Medulla oblongata (tissue), 1 donor: ENCODE results near the gene SIK2.
A peak's percentile ranks its signal among the peaks of the same experiment; 100 is the strongest.

Experiments
- DNase-seq: peaks from one replicate; pipeline ENCODE4 v3.0.0-alpha.2; 2015; ENCODE audit errors: extremely low spot score

SIK2 gene

GRCh38 chr11:111601979-111602864 lies at the start of gene SIK2:
Gene SIK2 (plus strand): TSS chr11:111602449. CDS start chr11:111602564, 115 bp downstream.
- DNase-seq: peak; percentile 97

- DNase-seq: no peak
Observed at GRCh38 chr11:111554532-111554931, 47.7 kb upstream of the SIK2 start.

GRCh38 chr11:111555255-111555654 lies 47.0 kb upstream of the SIK2 start:
- DNase-seq: no peak

DNA sequence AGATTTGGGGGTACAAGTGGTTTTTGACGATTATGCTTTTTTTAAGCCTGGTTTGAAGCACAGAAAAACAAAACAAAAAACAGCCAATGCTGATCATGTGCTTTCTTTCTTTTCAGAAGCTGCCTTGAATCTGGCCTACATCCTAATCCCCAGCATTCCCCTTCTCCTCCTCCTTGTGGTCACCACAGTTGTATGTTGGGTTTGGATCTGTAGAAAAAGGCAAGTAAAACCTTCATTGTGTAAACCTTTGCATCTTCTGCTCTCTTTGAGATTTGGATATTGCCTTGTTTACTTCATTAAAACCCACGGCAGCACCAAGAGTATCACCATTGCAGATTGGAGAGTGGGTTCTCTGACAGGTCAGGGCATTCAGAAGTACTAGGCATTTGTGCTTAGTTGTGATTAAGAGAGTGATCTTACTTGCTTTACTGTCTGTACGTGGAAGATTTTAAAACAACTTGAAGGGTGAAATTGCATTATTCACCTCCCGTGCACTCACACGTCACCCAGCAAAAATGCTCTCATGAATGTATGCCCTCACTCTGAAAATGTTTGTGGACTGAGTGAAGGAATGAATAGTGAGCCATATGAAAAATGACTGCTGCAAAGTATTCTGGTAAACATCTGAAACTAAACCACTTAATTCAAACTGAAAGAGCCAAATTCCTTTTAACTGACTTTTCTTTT lies 44.7 kb upstream of the SIK2 start:
- DNase-seq: no peak

DNA sequence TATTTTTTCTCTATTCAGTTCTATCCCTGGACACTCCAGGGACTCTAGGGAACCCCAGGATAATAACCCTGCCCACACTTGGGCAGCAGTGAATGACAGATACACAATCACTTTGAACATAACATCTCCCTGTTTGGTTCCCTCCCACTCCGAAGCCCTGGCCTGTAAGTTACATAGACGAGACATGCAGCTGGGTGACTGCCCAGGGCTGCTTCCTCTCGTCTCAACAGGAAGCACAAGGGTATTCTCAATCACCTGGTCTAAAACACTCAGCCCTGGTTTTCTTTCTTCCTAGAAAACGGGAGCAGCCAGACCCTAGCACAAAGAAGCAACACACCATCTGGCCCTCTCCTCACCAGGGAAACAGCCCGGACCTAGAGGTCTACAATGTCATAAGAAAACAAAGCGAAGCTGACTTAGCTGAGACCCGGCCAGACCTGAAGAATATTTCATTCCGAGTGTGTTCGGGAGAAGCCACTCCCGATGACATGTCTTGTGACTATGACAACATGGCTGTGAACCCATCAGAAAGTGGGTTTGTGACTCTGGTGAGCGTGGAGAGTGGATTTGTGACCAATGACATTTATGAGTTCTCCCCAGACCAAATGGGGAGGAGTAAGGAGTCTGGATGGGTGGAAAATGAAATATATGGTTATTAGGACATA lies 42.3 kb upstream of the SIK2 start:
- DNase-seq: no peak

DNA sequence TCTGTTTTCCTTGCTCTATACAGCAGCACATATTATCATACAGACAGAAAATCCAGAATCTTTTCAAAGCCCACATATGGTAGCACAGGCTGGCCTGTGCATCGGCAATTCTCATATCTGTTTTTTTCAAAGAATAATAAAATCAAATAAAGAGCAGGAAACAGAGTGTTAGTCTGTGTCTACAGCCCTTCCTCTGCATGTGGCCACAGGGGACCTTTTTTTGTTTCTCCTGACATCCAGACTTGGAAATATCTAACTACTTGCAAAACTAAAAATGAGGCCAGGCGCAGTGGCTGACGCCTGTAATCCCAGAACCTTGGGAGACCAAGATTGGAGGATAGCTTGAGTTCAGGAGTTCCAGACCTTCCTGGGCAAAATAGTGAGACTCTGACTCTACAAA lies 41.4 kb upstream of the SIK2 start:
- DNase-seq: no peak

DNA sequence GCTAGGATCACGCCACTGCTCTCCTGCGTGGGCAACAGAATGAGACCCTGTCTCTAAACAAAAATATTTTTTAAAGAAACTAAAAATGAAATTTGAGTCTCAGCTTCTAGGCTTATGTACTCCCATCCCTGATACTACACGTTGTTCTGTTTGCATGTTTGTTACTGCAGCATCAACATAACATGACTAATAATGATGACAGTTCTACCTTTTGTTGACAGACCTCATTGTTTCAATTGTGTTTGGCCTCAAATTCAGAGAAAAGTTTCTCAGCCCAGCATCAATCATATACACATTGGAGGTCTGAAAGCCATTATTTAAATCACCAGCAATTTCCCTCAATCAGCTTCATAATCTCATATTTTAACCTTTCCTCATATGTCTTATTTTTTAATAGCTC lies 40.9 kb upstream of the SIK2 start:
- no peak for DNase-seq

DNA sequence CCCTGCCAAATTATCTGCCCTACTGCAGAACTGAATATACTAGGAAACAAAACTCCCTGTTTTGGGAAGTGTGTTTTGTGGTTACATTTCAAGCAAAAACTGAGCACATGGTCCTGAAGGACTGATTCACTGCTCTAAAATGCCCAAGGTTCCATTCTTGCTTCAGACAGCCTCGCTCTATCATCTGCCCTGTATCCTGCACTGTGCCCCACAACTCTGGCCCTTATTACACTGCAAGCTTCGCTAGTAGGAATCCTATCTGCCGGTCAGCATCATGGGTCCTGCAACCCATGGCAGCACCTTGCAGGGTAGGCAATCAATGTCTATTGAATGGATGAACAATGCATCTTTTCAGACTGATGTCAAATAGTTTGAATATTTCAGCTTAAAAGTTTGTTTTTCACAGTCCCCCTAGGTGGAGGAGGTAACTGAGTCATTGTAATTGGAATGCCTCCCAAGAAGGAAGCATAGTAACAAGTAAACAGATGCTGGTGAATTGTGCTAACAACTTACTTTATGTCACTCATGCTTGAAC lies 40.4 kb upstream of the SIK2 start:
- no peak for DNase-seq

GRCh38 chr11:111562692-111563389 lies 39.4 kb upstream of the SIK2 start:
- no peak for DNase-seq

DNA sequence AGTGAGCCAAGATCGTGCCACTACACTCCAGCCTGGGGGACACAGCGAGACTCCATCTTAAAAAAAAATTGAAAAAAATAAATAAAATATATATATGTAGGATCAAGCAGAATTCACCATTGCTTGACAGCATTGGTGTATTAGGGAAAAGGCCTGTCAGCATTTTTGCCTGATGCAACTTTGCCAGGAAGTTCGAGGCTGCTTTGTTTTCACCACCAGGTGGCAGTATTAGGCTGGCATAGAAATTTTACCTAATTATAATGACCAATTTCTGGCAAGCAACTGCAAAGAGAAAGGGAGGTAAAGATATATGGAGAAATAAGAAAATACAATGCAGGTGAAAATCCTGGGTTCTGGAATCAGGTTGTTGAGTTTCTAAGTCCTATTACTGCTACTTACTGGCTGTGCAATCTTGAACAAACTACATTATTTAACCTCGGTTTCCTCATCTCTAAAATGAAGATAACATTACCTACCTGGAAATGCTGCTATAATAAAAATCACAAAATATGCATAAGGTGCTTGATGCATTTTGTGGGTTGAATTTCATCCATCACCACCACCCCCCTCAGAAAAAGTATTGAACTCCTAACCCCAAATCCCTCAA lies 37.0 kb upstream of the SIK2 start:
- DNase-seq: peak; percentile 79

DNA sequence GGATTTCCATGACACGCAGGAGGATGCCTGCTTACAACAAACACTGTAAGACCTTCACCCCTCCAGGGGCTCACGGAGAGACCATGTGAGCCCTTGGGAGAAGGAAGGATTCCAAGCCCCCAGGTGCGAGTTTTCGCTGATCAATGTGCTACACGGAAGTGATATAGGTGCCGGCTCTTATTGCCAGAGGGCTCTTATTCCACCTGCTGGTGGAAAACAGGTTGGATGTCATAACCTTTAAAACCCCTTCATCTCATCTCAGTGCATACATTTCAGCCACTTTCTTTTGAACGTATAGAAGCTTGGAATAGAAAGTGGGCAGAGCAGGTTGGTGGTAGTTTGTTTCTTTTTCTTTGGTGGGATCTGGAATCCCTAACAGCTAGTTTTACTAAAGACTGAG lies 35.9 kb upstream of the SIK2 start:
- no peak for DNase-seq

DNA sequence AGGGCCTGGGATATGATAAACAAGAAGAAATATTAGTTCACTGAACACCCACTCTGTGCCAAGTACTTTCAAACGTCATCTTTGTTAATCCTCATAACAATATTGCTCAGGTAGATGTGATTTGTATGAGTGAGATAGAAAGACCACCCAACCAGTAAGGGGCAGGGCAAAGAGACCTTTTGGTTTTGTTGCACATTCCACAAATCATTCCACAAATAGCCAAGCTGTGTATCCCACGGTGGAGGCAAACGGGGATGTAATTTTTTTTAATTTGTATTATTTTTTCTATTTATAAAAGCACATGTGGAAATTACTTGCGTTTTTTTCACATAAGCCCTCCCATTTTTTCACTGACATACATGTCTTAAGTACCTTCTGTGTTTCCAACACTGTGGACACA lies 32.8 kb upstream of the SIK2 start:
- no peak for DNase-seq

DNA sequence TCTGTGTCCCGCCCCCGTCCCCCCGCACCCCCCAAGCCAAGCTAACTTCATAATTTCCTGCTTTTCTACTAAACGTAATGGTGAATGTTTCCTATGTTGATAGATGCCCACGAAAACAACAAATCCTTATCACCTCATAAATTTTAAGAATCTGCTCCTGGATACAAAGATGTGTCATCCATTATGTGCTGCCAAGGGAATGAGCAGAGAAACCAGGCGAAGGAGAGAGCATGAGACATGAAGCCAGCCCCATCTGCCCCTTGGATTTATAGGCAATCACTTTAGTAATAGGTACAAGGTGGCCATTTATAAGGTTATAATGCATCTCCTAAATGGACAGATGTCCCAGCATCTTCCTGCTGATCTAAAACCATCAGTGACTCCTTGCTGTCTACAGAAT lies 31.5 kb upstream of the SIK2 start:
- DNase-seq: no peak

DNA sequence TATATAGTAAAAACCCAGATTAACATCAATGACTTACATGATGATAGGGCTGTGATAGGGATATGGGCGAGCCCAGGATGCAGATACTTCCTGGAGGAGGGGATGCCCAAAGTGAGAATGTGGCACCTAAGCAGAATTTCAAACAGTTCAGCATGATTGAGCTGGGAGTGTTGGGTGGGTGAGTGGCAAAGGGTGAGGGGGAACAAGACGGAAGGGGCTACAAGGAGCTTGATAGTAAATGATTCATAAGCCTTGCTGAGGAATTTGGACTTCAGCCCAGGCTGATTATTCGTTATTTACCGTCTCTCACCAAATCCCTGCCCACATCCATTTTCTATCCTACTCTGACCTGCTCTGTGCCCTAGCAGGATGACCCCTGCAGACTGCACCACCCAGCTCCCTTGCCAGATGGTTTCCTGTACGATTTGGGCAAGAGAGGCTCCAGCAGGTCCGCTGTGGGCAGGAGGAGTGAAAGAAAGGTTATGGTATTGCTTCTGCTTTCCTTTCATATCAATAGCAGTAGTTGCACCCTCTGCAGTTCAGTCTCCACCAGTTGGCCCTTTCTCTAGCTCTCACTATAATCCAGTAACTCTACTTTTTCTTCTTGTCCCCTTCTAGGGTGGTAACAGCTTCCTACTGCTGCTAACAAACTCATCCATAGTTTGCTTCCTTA lies 30.3 kb upstream of the SIK2 start:
- DNase-seq: no peak

DNA sequence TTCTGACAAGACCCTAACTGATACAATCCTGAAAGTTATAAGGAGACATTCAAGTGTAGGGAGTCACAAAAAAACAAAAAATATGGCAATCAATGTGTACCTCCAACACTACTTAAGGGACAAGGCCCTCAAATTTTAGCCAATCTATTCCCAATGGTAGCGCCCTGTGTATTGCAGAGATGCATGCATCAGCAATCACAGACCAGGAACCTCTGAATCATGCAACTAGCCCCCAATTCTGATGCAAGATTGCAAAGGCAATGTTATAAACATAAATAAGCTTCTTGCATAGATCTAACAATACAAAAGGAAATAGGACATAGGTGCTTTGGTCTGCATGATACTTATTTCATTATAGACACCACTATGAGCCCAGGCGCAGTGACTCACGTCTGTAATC lies 29.7 kb upstream of the SIK2 start:
- no peak for DNase-seq

GRCh38 chr11:111573821-111574249 lies 28.4 kb upstream of the SIK2 start:
- DNase-seq: no peak

GRCh38 chr11:111574373-111575225 lies 27.6 kb upstream of the SIK2 start:
- no peak for DNase-seq

DNA sequence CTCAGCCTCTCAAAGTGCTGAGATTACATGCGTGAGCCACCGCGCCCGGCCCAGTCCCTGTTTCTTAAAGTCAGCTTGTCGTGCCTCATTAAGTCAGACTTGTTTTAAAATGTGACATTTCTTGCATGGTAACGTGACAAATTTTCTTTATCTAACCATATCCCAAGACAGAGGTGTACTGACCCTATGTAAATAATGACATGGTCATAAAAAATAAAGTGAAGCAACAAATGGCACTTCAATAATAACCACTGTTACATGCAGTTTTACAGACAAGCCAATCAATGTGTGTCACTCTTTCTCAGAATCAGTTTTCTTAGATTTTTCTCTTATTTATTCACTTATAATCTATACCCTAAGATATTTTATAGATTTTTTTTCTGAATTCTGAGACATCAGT lies 26.5 kb upstream of the SIK2 start:
- no peak for DNase-seq

- no peak for DNase-seq
Observed at GRCh38 chr11:111577821-111578220, 24.4 kb upstream of the SIK2 start.

GRCh38 chr11:111581341-111581740 lies 20.9 kb upstream of the SIK2 start:
- DNase-seq: no peak
